GM23248 (cell line): Measurements from ENCODE around the gene TJP2. TPM values are rescaled to one million over a fixed set of nuclear protein-coding genes. Genes with fewer than 3 reads are reported as not detected.

Experiments
- DNase-seq: peaks from one replicate; pipeline ENCODE4 v3.0.0-alpha.2; 2015
- H2AFZ ChIP-seq: fragments of 200-600 bp; sonication (generic); 2 replicates; pipeline ENCODE4 v1.6.1; 2016; ENCODE audit warnings: antibody characterized with exemption
- H3F3A ChIP-seq: fragments of 200-600 bp; sonication (generic); 2 replicates; pipeline ENCODE4 v1.6.1; 2016; ENCODE audit warnings: mild to moderate bottlenecking, antibody characterized with exemption, mixed run types; ENCODE audit not compliant: insufficient read depth
- H3K27ac ChIP-seq: fragments of 200-600 bp; sonication (generic); 2 replicates; pipeline ENCODE4 v1.5.1; 2016; ENCODE audit warnings: mild to moderate bottlenecking
- H3K27me3 ChIP-seq: fragments of 200-600 bp; sonication (generic); replicated peaks from 2 replicates; pipeline ENCODE4 v1.6.1; 2016; ENCODE audit warnings: mild to moderate bottlenecking; ENCODE audit not compliant: insufficient read depth
- H3K36me3 ChIP-seq: fragments of 200-600 bp; sonication (generic); 2 replicates; pipeline ENCODE4 v1.6.1; 2016; ENCODE audit warnings: low read depth, mild to moderate bottlenecking
- H3K4me1 ChIP-seq: fragments of 200-600 bp; sonication (generic); 2 replicates; pipeline ENCODE4 v1.6.1; 2016; ENCODE audit warnings: mild to moderate bottlenecking; ENCODE audit not compliant: insufficient read depth
- H3K4me2 ChIP-seq: fragments of 200-600 bp; sonication (generic); one replicate; pipeline ENCODE4 v1.6.1; 2016; ENCODE audit warnings: mild to moderate bottlenecking; ENCODE audit not compliant: unreplicated experiment
- H3K4me3 ChIP-seq: fragments of 200-600 bp; sonication (generic); 2 replicates; pipeline ENCODE4 v1.5.1; 2016; ENCODE audit warnings: mild to moderate bottlenecking
- H3K79me2 ChIP-seq: fragments of 200-600 bp; sonication (generic); 2 replicates; pipeline ENCODE4 v1.6.1; 2016; ENCODE audit warnings: mild to moderate bottlenecking; ENCODE audit not compliant: insufficient read depth
- H3K9ac ChIP-seq: fragments of 200-600 bp; sonication (generic); 2 replicates; pipeline ENCODE4 v1.6.1; 2016; ENCODE audit warnings: mild to moderate bottlenecking
- H3K9me2 ChIP-seq: fragments of 200-600 bp; sonication (generic); 2 replicates; pipeline ENCODE4 v1.6.1; 2016; ENCODE audit warnings: mixed run types, mild to moderate bottlenecking, moderate library complexity; ENCODE audit not compliant: insufficient read depth
- H3K9me3 ChIP-seq: fragments of 200-600 bp; sonication (generic); one replicate; pipeline ENCODE4 v1.6.1; 2017; ENCODE audit warnings: low read depth
- H4K20me1 ChIP-seq: fragments of 200-600 bp; sonication (generic); 2 replicates; pipeline ENCODE4 v1.6.0; 2016; ENCODE audit not compliant: insufficient read depth
- EZH2 ChIP-seq: fragments of 200-600 bp; sonication (generic); IDR thresholded peaks from 2 replicates; pipeline ENCODE4 v1.6.1; 2018; ENCODE audit warnings: antibody characterized with exemption, mild to moderate bottlenecking; ENCODE audit not compliant: insufficient read depth, poor library complexity, severe bottlenecking
- EZH2phosphoT487 ChIP-seq: fragments of 200-600 bp; sonication (generic); IDR thresholded peaks from 2 replicates; pipeline ENCODE4 v1.6.1; 2018; ENCODE audit warnings: antibody characterized with exemption, moderate library complexity, mild to moderate bottlenecking, low read depth; ENCODE audit not compliant: insufficient read depth
- WGBS, 2 experiments: methylation state at CpG; one replicate each; pipeline ENCODE4 v1.1.6; 2015 to 2017; ENCODE audit warnings: low lambda C conversion rate in 2 of 2, low coverage in 1 of 2; ENCODE audit errors: missing lambda C conversion rate in 2 of 2; 5-methylcytosine and 5-hydroxymethylcytosine counted together
- in situ Hi-C: fragments of 300-500 bp; cut with MboI; formaldehyde crosslinking; loops from 2 replicates; pipeline ENCODE4 v1.15.0; 2020
- polyA plus RNA-seq: library from polyadenylated mRNA; unstranded; fragments of >200 nt; fragmentation: Nextera tagmentation; extraction: Ambion mirVana; gene quantifications from 2 replicates; pipeline ENCODE4 v1.2.1, GENCODE V29; 2016
- total RNA-seq: library from RNA; depleted of rRNA; stranded (reverse); fragments of >200 nt; shearing (Covaris generic); gene quantifications from 2 replicates; pipeline ENCODE4 v1.2.3, GENCODE V29; 2014

TJP2 gene
- total and polyA plus RNA-seq, 2 experiments from 2014 or later: 5.5 to 8.6 TPM

- Histone ChIP-seq H3K4me3 (no peak overlapping the region), H3K27me3 (no peaks in the 10 kb centered on the region), H3K27ac (no peak overlapping the region), H3K9ac (no peak overlapping the region), H2AFZ (no peak overlapping the region), H3K36me3 (no peaks in the 10 kb centered on the region), H3K9me2 (no peaks in the 10 kb centered on the region), H3K4me1 (no peaks in the 10 kb centered on the region), H4K20me1 (no peaks in the 10 kb centered on the region), H3K9me3 (no peaks in the 10 kb centered on the region), H3K79me2 (peaks cover 60% of the 10 kb centered on the region), H3F3A (no peaks in the 10 kb centered on the region), H3K4me2 (no peak overlapping the region)
- no peak for DNase-seq
- in situ Hi-C loops: no loop called here
- 90 to 92% methylated on average over 4 of the region's 4 CpGs for WGBS, 2 experiments
- TF ChIP-seq EZH2: no peak
- TF ChIP-seq EZH2phosphoT487: no peak
Measured at GRCh38 chr9:69197687-69198086, 23.6 kb downstream of the TJP2 start.

DNA sequence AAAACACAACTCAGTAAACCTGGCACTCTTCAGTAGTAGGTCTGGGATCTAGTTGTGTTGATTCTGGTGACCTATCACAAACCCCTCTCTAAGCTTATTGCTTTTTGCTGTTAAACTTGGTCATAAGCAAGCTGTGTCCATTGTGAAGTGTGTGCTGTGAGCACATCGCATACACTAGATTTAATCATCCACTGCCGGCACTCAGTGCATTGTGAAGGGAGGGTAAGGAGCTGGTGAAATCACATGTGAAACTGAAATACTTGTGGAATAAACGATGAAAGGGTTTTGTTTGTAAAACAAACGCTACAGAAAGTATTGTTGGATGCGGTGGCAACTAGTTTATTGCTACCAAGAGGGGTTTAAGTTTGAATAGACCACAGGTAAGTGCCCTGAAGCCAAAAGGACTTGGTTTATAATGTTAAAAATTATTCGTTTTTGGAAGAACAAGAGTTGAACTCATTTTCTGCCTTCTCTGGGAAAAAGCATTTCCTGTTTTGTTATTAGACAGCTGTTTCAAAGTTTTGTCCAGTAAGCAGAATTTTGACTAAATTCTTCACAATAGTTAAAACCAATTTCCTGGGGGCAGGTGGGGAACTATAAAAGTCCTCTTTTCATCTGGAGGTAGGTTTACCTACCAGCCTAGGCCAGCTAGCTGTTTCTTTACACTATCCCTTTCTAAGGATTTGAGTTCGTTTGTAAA lies 24.6 kb downstream of the TJP2 start:
- Histone ChIP-seq H3K9me2 (no peaks in the 10 kb centered on the region), H3F3A (no peaks in the 10 kb centered on the region), H3K27me3 (no peaks in the 10 kb centered on the region), H3K4me2 (no peak overlapping the region), H3K4me3 (no peak overlapping the region), H3K79me2 (peaks cover 57% of the 10 kb centered on the region), H3K9ac (no peak overlapping the region), H4K20me1 (no peaks in the 10 kb centered on the region), H3K36me3 (no peaks in the 10 kb centered on the region), H3K9me3 (no peaks in the 10 kb centered on the region), H3K4me1 (no peaks in the 10 kb centered on the region), H3K27ac (no peak overlapping the region), H2AFZ (0 out of 2 replicates have a peak overlapping the region, but pooled peaks have one; percentile 5)
- in situ Hi-C loops: no loop called here
- no peak for DNase-seq
- TF ChIP-seq EZH2phosphoT487: no peak
- no peak for TF ChIP-seq EZH2
- 59 to 65% methylated on average over 7 of the region's 7 CpGs for WGBS, 2 experiments

DNA sequence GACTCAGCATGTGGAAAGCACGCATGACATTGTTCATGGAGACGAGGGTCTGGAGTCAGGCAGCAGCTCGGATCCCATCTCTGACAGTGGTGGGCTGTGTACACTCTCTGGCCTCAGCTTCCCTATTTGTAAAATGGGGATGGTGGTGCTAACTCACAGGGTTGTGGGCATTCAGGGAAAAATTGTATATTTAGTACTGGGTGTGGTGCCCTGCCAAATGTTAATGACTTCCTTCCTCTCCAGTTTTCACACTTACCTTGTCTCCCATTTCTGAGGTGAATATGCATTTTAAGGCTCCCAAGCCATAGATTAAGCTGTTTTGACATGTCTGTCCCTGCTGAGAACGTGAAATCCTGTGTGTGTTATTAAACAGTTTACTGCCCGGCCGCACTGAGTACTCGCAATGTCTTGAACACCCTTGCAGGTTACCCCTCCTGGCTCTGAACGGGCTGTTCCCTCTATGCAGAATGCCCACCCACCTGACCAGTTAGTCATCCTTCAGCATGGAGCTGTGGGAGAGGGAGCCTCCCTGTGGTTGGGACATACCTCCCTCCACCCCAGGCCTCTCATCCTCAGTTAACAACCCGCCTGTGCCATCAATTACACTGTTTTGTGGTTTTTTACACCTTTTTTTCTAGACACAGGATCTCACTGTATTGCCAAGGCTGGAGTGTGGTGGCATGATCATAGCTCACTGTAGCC lies 25.8 kb downstream of the TJP2 start:
- H3K4me1 ChIP-seq: peaks cover 9% of the 10 kb centered on the region
- no peak overlapping the region for H3K4me2 ChIP-seq
- H3K9ac ChIP-seq: no peak overlapping the region
- H4K20me1 ChIP-seq: no peaks in the 10 kb centered on the region
- TF ChIP-seq EZH2phosphoT487 (no peak), EZH2 (no peak)
- peak; percentile 52 for DNase-seq
- no peak overlapping the region for H2AFZ ChIP-seq
- no peak overlapping the region for H3K4me3 ChIP-seq
- peaks cover 6% of the 10 kb centered on the region for H3F3A ChIP-seq
- in situ Hi-C loops: no loop called here
- H3K9me3 ChIP-seq: no peaks in the 10 kb centered on the region
- no peaks in the 10 kb centered on the region for H3K9me2 ChIP-seq
- H3K79me2 ChIP-seq: peaks cover 48% of the 10 kb centered on the region
- H3K27me3 ChIP-seq: no peaks in the 10 kb centered on the region
- no peak overlapping the region for H3K27ac ChIP-seq
- 87 to 88% methylated on average over 9 of the region's 9 CpGs for WGBS, 2 experiments
- H3K36me3 ChIP-seq: no peaks in the 10 kb centered on the region

- no peak overlapping the region for H3K27ac ChIP-seq
- no peak overlapping the region for H2AFZ ChIP-seq
- H3K36me3 ChIP-seq: no peaks in the 10 kb centered on the region
- no peak for DNase-seq
- H3K79me2 ChIP-seq: peaks cover 35% of the 10 kb centered on the region
- WGBS, 2 experiments: 98 to 99% methylated on average over 4 of the region's 4 CpGs
- no peaks in the 10 kb centered on the region for H4K20me1 ChIP-seq
- H3K4me2 ChIP-seq: no peak overlapping the region
- no peaks in the 10 kb centered on the region for H3K27me3 ChIP-seq
- no peak for TF ChIP-seq EZH2
- TF ChIP-seq EZH2phosphoT487: no peak
- H3K9ac ChIP-seq: no peak overlapping the region
- H3K4me1 ChIP-seq: peaks cover 13% of the 10 kb centered on the region
- in situ Hi-C loops: no loop called here
- no peaks in the 10 kb centered on the region for H3K9me2 ChIP-seq
- no peak overlapping the region for H3K4me3 ChIP-seq
- H3F3A ChIP-seq: peaks cover 13% of the 10 kb centered on the region
- no peaks in the 10 kb centered on the region for H3K9me3 ChIP-seq
Measured at GRCh38 chr9:69202556-69202955, 28.5 kb downstream of the TJP2 start.
